ENCODE data around the gene TP53I11. TPM values are rescaled to one million over a fixed set of nuclear protein-coding genes. Genes with fewer than 3 reads are reported as not detected.

The TP53I11 gene
- total RNA-seq, 1 experiment from 2014 or later: 46.9 TPM

DNA sequence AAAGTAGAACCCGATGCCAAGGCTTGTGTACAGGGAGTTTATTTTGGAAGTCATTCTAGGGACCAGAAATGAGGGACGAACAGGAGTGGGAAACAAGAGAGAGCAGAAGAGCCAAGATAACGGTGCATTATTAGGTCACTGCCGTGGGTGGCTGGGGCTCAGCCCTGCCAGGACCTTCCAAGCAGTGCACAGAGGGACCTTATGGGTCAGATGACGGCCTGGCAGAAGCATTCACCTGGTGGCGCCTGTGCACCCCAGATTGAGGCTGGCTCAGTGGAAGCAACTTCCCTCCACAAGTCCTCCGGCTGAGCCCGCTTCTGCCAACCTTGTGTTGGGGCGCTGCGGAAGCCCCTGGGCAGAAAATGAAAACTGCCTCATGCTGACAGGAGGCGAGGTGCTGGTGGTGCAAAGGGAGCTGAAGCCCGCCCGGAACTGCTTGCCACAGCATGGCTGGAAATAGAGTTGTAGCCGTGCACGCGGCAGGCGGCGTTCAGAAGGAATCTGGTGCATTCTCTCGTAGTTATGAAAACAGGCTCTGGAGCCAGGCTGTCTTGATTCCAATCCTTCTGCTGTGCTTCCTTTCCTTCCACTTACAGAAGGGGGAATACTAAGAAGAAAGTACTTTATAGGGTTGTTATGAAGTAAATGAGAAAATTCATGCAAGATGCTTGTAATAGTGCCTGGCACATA is 22.2 kb upstream of the TP53I11 start:
- CTCF ChIA-PET: no interaction called here
- Histone ChIP-seq H3K27ac (ENCODE audit: low read depth, low read length) (no peak overlapping the region), H3K9me2 (ENCODE audit: insufficient read depth) (no peaks in the 10 kb centered on the region), H3K27me3 (ENCODE audit: insufficient read depth, low read length) (no peaks in the 10 kb centered on the region), H2AFZ (ENCODE audit: low read depth, low read length, poor library complexity, severe bottlenecking) (no peak overlapping the region), H3K79me2 (ENCODE audit: insufficient read depth, low read length) (no peaks in the 10 kb centered on the region), H3K4me3 (replicated peaks in 1 of 2; ENCODE audit: low read depth in 1 of 2, low read length in 2 of 2) (no peak overlapping the region), H3K9me3 (ENCODE audit: control insufficient read depth in 1 of 2, insufficient read depth in 1 of 2, low read depth in 1 of 2, low read length in 2 of 2) (no peaks in the 10 kb centered on the region), H3K36me3 (ENCODE audit: control insufficient read depth in 1 of 2, insufficient read depth in 2 of 2, low read length in 2 of 2) (no peaks in the 10 kb centered on the region), H3K9ac (ENCODE audit: low read length) (no peak overlapping the region), H3K4me1 (ENCODE audit: control insufficient read depth in 1 of 2, insufficient read depth in 2 of 2, low read length in 2 of 2) (no peaks in the 10 kb centered on the region), H4K20me1 (ENCODE audit: insufficient read depth) (no peaks in the 10 kb centered on the region), H3K4me2 (ENCODE audit: low read length) (no peak overlapping the region)
- POLR2A ChIA-PET: no interaction called here
- no peak for TF ChIP-seq CEBPB (IDR thresholded peaks at IDR 0.05; ENCODE audit: low read depth)
- TF ChIP-seq EGR1 (IDR thresholded peaks at IDR 0.05; ENCODE audit: low read depth): no peak
- TF ChIP-seq, protein P1, sequence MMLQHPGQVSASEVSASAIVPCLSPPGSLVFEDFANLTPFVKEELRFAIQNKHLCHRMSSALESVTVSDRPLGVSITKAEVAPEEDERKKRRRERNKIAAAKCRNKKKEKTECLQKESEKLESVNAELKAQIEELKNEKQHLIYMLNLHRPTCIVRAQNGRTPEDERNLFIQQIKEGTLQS (IDR thresholded peaks at IDR 0.05): no peak
- TF ChIP-seq POLR2AphosphoS5 (IDR thresholded peaks at IDR 0.05; ENCODE audit: low read depth, low read length): no peak
- TF ChIP-seq, protein P2, sequence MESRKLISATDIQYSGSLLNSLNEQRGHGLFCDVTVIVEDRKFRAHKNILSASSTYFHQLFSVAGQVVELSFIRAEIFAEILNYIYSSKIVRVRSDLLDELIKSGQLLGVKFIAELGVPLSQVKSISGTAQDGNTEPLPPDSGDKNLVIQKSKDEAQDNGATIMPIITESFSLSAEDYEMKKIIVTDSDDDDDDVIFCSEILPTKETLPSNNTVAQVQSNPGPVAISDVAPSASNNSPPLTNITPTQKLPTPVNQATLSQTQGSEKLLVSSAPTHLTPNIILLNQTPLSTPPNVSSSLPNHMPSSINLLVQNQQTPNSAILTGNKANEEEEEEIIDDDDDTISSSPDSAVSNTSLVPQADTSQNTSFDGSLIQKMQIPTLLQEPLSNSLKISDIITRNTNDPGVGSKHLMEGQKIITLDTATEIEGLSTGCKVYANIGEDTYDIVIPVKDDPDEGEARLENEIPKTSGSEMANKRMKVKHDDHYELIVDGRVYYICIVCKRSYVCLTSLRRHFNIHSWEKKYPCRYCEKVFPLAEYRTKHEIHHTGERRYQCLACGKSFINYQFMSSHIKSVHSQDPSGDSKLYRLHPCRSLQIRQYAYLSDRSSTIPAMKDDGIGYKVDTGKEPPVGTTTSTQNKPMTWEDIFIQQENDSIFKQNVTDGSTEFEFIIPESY (IDR thresholded peaks at IDR 0.05; ENCODE audit: extremely low read depth, insufficient replicate concordance, low read length): no peak
- no peak for TF ChIP-seq TCF7L2 (IDR thresholded peaks at IDR 0.05; ENCODE audit: borderline replicate concordance, extremely low read depth, insufficient read depth, insufficient read length)
- TF ChIP-seq FOSL1 (IDR thresholded peaks at IDR 0.05; ENCODE audit: low read depth): no peak
- TF ChIP-seq SRF (IDR thresholded peaks at IDR 0.05; ENCODE audit: low read depth): no peak
- no peak for TF ChIP-seq POLR2A (IDR thresholded peaks at IDR 0.05; ENCODE audit: borderline replicate concordance, extremely low read depth, insufficient read depth, insufficient read length)
- TF ChIP-seq REST (IDR thresholded peaks at IDR 0.05; ENCODE audit: low read depth): no peak
- TF ChIP-seq, protein P3, sequence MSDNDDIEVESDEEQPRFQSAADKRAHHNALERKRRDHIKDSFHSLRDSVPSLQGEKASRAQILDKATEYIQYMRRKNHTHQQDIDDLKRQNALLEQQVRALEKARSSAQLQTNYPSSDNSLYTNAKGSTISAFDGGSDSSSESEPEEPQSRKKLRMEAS (IDR thresholded peaks at IDR 0.05): no peak
- RAD21 ChIA-PET (ENCODE audit: low non-redundant PET in 1 of 2, low total read pairs in 2 of 2, uncharacterized antibody in 2 of 2, unreplicated experiment in 2 of 2): no interaction called here
- intact Hi-C loops (cut with micrococcal nuclease): no loop called here
- no peak for DNase-seq (ENCODE audit: low read depth, low spot score)
- ATAC-seq: no peak
- BruUV-seq (replicated peaks): no TSS peak

Measured in HCT116 (cell line).